GM23338 (cell line): ENCODE results near the gene LUC7L2. TPM values are rescaled to one million over a fixed set of nuclear protein-coding genes. Genes with fewer than 3 reads are reported as not detected.

Experiments
- CREB1 ChIP-seq: fragments of 250-450 bp; sonication (Bioruptor Pico); IDR thresholded peaks from 2 replicates; pipeline ENCODE4 v1.5.0; 2020; ENCODE audit warnings: low read depth, mild to moderate bottlenecking, moderate library complexity
- CTCF ChIP-seq, 2 experiments: fragments of 200-600 bp in 1 of 2; sonication (generic) in 1 of 2; conservative IDR thresholded peaks; 2 replicates each; pipeline versions ENCODE4 v1.5.1 to v1.6.1; 2016 to 2017; ENCODE audit warnings: antibody characterized with exemption in 2 of 2, low read depth in 2 of 2, mild to moderate bottlenecking in 2 of 2, moderate library complexity in 1 of 2
- ETS1 ChIP-seq: IDR thresholded peaks from 2 replicates; pipeline ENCODE4 v1.6.1; 2016; ENCODE audit warnings: antibody characterized with exemption
- EZH2phosphoT487 ChIP-seq: fragments of 200-600 bp; sonication (generic); IDR thresholded peaks from one replicate; pipeline ENCODE4 v1.8.1; 2018; ENCODE audit warnings: antibody characterized with exemption; ENCODE audit not compliant: unreplicated experiment
- JUNB ChIP-seq: IDR thresholded peaks from one replicate; pipeline ENCODE4 v1.6.1; 2016; ENCODE audit warnings: antibody characterized with exemption; ENCODE audit not compliant: unreplicated experiment
- STAT1 ChIP-seq: IDR thresholded peaks from one replicate; pipeline ENCODE4 v1.6.1; 2016; ENCODE audit warnings: antibody characterized with exemption; ENCODE audit not compliant: unreplicated experiment
- ZNF462 ChIP-seq: fragments of 250-450 bp; sonication (Bioruptor Pico); IDR thresholded peaks from 2 replicates; pipeline ENCODE4 v1.5.0; 2020; ENCODE audit warnings: mild to moderate bottlenecking, moderate library complexity
- polyA plus RNA-seq: library from polyadenylated mRNA; unstranded; fragments of >200 nt; fragmentation: Nextera tagmentation; extraction: Ambion mirVana; gene quantifications from 2 replicates; pipeline ENCODE4 v1.2.1, GENCODE V29; 2016
- total RNA-seq: library from RNA; depleted of rRNA; stranded (reverse); fragments of >200 nt; shearing (Covaris generic); gene quantifications from 2 replicates; pipeline ENCODE4 v1.2.3, GENCODE V29; 2014

Gene LUC7L2
- total and polyA plus RNA-seq, 2 experiments from 2014 or later, result 40.3 to 57.3 TPM

GRCh38 chr7:139427029-139427420, 67.3 kb downstream of the LUC7L2 start (continued):
- no peak for TF ChIP-seq ZNF462 (CRISPR knock-in tag)
- no peak for TF ChIP-seq STAT1
- TF ChIP-seq EZH2phosphoT487, result no peak
- TF ChIP-seq CTCF (conservative IDR thresholded peaks at IDR 0.05; ENCODE audit: low read depth in 2 of 2), result no peak
- no peak for TF ChIP-seq JUNB
- TF ChIP-seq CREB1 (CRISPR knock-in tag), result no peak
- TF ChIP-seq ETS1, result no peak
